Measurements from ENCODE around the gene IGF2R.

DNA sequence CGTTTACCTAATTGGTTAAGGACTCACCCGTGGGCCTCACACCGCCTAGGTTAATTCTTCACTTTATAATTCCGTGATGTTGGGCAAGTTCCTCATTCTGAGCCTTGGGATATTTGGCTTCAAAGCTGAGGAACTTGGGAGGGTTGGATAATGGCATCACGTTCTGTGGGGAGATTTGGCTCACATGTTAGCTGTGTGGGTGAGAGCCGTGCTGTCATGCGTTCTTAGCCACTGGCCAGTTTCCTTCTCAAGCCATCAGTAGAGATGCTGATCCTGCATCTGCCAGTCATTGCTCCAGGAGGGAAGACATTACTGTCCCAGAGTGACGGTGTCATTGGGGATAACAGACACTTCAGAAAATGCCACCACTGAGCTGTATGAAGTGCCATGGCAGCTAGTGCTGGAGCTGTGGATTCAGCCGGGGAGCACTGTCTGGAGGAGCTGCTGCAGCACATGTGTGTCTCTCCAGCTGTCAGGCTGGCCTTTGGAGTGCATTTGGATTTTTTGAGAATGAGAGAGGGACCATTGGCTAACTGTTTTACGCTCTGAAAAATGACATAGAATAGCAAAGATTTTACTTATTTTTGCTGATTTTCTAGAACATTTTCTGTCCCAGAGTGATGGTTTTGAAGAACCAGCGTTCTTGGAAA lies 16.5 kb downstream of the IGF2R start:
- TF ChIP-seq, protein P1, sequence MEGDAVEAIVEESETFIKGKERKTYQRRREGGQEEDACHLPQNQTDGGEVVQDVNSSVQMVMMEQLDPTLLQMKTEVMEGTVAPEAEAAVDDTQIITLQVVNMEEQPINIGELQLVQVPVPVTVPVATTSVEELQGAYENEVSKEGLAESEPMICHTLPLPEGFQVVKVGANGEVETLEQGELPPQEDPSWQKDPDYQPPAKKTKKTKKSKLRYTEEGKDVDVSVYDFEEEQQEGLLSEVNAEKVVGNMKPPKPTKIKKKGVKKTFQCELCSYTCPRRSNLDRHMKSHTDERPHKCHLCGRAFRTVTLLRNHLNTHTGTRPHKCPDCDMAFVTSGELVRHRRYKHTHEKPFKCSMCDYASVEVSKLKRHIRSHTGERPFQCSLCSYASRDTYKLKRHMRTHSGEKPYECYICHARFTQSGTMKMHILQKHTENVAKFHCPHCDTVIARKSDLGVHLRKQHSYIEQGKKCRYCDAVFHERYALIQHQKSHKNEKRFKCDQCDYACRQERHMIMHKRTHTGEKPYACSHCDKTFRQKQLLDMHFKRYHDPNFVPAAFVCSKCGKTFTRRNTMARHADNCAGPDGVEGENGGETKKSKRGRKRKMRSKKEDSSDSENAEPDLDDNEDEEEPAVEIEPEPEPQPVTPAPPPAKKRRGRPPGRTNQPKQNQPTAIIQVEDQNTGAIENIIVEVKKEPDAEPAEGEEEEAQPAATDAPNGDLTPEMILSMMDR (IDR thresholded peaks at IDR 0.05), result no peak
- TF ChIP-seq EZH2 (IDR thresholded peaks at IDR 0.05; ENCODE audit: borderline replicate concordance, insufficient read depth, low read depth, low read length, poor library complexity, severe bottlenecking), result no peak
